ENCODE measurements around the gene PCYT2. TPM values are rescaled to one million over a fixed set of nuclear protein-coding genes. Genes with fewer than 3 reads are reported as not detected.

PCYT2 gene
- polyA plus RNA-seq, 3 donors, result 49.6 to 55.1 (median 52.9) TPM

DNA sequence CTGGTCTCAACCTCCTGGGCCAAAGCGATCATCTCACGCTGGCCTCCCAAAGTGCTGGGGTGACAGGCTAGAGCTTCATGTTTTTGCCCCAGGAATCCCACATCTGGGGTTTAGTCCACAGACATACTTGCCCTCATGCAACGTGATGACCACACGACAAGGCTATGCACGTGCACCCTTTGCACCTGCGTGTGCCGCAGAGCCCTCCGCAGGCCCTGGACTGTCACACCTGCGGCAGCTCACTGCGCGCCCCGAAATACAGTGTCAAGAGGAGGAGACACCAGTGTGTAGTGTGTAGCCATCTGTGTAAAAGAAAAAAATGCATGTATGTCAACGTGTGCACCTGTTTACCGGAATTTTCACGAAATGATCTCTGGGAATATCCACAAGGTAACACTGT lies 39.3 kb upstream of the PCYT2 start:
- no peak for DNase-seq

GRCh38 chr17:81948635-81949378 lies 37.6 kb upstream of the PCYT2 start:
- DNase-seq, result no peak

DNA sequence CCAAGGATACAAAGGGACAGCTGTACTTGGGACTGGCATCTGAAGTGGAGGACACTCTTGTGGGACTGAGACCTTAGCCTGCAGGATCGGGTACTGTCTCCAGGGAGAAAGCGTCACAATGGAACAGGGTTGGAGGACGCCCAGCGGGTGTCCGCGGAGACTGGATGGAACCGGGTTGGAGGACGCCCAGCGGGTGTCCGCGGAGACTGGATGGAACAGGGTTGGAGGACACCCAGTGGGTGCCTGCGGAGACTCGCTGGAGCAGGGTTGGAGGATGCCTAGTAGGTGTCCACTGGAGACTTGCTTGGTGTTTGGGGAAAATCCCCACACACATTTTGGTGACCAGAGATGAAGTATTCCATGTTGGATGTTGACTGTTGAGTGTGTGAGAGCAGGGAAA lies 36.0 kb upstream of the PCYT2 start, which contains the start of gene MYADML2:
Gene MYADML2, minus strand, starts transcription at position 45 of the 400 bp plus-strand sequence. CDS start 5,492 bp downstream, outside the sequence.
- DNase-seq, result no peak

DNA sequence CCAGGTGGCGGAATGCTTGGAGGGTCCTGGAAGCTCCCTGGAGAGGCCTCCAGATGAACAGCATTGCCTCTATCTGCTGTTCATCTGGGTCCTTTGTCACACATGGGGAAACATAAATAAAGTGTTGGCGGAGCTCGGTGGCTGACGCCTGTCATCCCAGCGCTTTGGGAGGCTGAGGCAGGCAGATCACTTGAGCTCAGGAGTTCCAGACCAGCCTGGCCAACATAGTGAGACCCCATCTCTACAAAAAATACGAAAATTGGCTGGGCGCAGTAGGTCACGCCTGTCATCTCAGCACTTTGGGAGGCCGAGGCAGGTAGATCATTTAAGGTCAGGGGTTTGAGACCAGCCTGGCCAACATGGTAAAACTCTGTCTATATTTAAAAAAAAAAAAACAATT lies 33.7 kb upstream of the PCYT2 start:
- no peak for DNase-seq

GRCh38 chr17:81942167-81942553 lies 31.0 kb upstream of the PCYT2 start:
- DNase-seq, result no peak

GRCh38 chr17:81941484-81942166 lies 30.4 kb upstream of the PCYT2 start:
- no peak for DNase-seq

- DNase-seq, result no peak
Measured at GRCh38 chr17:81940538-81941483, 29.6 kb upstream of the PCYT2 start.

DNA sequence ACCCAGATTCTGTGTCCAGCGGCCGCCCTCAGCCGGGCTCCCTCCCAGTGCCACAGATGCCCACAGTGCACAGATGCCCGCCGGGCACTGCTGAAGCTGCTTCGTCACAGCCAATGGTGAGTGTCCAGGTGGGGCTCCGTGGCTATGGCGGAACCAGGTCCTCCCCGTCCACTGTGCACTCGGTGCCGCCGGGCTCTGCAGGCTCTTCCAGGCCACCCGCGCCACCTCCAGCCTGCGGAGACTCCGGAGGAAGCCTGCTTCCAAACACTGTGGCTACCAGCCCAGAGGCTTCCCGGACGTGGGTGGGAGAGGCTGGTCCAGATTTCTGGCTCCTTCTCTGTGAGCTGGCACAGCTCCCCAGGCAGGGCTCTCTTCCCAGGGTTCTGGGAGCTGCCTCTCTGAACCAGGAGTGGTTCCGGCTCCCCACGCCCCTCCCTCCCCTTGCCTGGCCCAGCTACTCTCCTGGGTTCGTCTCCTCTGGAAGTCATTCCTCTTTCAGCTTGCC lies 28.7 kb upstream of the PCYT2 start:
- no peak for DNase-seq

GRCh38 chr17:81939218-81939617 lies 28.0 kb upstream of the PCYT2 start:
- DNase-seq, result no peak

DNA sequence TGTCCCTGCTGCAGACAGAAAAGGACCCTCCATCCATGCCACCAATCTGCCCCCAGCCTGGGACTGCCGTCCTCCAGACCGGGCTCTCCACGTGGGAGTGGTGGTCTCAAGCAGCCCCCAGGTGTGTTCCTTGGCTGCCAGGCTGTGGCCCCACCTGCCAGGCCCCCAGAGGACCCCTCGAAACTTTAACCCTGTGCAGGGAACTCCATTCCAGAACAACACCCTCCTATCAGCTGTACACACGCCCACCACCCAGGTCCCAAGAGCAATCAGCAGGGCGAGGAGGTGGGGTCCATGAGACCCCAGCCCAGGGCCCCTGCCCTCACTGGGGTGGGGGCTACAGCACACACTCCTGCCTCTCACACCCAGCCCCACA lies 24.5 kb upstream of the PCYT2 start:
- DNase-seq, result no peak

- DNase-seq, result no peak
Measured at GRCh38 chr17:81934850-81935708, 23.9 kb upstream of the PCYT2 start.

- DNase-seq, result no peak
Measured at GRCh38 chr17:81934098-81934757, 23.0 kb upstream of the PCYT2 start.

DNA sequence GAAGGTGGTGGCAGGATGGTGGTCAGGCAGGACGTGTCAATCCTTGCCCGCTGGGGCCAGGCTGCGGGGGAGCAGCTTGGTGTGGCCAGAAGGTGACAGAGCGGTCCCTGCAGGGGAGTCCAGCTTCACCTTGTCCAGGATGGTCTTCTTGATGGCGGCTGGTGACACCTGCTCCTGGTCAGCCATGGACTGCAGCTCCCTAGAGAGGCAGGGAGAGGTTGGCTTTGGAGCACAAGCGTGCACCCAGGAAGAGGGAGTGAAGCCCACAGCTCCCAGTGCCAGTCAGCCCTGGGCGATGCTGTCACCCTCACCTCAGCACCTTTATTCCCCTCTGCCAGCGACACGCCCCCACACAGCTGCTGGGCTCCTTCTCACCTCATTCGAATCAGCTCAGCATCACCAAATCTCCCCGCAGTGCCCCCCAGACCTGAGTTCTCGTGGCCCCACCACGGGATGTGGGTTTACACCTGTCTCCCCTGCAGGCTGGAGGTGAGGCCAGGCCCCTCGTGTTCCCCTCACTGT lies 22.0 kb upstream of the PCYT2 start:
- DNase-seq, result no peak

DNA sequence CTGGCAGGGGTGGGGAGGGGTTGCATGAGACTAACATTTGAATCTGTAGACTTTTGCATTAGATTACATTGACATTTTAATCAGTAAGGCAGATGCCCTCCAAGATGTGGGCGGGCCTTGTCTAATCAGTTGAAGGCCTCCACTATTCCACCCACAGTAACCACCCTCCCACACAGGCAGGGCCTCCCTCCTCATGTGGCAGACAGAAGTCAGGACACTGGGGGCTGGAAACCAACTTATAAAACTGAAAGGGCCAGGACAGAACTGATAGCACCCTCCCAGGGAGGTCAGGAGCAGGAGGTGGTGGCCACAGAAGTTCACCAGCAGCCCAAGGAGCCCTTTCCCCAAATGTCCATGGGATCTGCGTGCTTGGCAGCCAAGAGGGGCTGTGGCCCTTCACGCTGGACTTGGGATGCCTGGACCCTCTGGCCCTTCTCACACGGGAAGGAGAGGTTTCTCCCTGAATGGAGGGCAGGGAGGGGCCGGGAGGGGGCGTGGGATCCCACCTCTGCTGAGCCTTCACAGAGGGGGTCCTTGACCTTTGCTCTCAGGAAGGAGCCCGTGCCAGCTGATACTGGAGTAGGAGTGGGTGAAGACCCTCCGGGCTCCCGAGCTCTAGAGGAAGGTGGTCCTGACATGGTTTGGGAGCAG lies 21.3 kb upstream of the PCYT2 start:
- DNase-seq, result no peak

DNA sequence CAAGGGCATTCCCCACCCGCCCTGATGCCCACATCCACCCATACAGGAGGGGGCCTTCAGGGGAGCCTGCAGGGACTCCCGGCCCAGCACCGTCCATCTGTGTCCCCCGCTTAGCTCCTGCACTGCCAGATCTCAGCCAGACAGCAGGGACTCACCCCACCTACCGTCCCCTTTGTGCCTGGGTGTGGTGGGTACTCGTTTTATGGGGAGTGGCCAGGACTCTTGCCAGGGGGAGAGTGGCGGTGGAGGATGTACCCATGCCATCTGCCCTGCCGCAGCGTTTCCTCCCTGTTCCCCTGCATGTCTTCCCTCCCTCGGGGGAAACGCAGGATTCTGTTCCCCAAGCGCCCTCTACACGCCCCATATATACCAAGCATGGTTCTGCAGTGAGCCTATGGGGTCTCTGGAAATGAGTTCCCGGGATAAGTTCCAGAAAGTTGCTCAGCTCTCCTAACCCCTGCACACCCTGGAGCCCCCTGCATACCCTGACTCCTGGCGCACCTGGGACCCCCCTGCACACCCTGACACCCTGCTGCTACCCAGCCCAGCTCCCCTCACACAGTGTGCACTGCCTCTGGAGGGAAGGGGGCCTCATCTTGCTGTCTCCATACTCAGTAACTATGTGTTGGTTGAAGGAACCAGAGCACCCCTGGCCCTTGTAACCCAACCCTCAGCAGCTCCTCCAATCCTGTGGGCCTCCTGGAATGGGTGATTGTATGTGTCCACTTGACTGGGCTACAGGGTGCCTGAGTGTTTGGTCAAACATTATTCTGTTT lies 20.5 kb upstream of the PCYT2 start:
- no peak for DNase-seq

GRCh38 chr17:81931189-81931556 lies 20.0 kb upstream of the PCYT2 start:
- DNase-seq, result no peak

GRCh38 chr17:81930142-81931125 lies 19.2 kb upstream of the PCYT2 start:
- DNase-seq, result no peak
